GM23338 (cell line): Measurements from ENCODE around the gene TMEM52. TPM values are rescaled to one million over a fixed set of nuclear protein-coding genes. Genes with fewer than 3 reads are reported as not detected.
A peak's percentile ranks its signal among the peaks of the same experiment; 100 is the strongest.

Experiments
- ATAC-seq: fragments of 200-7000 bp; cut with Tn5 transposase; 3 replicates; pipeline ENCODE4 v1.9.1; 2020
- DNase-seq: peaks from one replicate; pipeline ENCODE4 v3.0.0-alpha.2; 2015; ENCODE audit warnings: low spot score
- H2AFZ ChIP-seq: fragments of 200-600 bp; sonication (generic); 2 replicates; pipeline ENCODE4 v1.8.0; 2016; ENCODE audit warnings: antibody characterized with exemption, mild to moderate bottlenecking, moderate library complexity
- H3F3A ChIP-seq: fragments of 200-600 bp; sonication (generic); replicated peaks from 2 replicates; pipeline ENCODE4 v1.8.0; 2017; ENCODE audit warnings: antibody characterized with exemption, mixed run types, low read depth
- H3K27ac ChIP-seq: fragments of 200-600 bp; sonication (generic); 2 replicates; pipeline ENCODE4 v1.6.1; 2016; ENCODE audit warnings: low read depth
- H3K27me3 ChIP-seq: fragments of 200-600 bp; sonication (generic); 2 replicates; pipeline ENCODE4 v1.8.0; 2016; ENCODE audit warnings: mild to moderate bottlenecking, mixed run types, moderate library complexity; ENCODE audit not compliant: insufficient read depth
- H3K36me3 ChIP-seq: fragments of 200-600 bp; sonication (generic); 2 replicates; pipeline ENCODE4 v1.8.0; 2016; ENCODE audit warnings: mild to moderate bottlenecking; ENCODE audit not compliant: insufficient read depth
- H3K4me1 ChIP-seq: fragments of 200-600 bp; sonication (generic); 2 replicates; pipeline ENCODE4 v1.8.0; 2016; ENCODE audit warnings: mild to moderate bottlenecking, moderate library complexity; ENCODE audit not compliant: insufficient read depth
- H3K4me2 ChIP-seq: fragments of 200-600 bp; sonication (generic); 2 replicates; pipeline ENCODE4 v1.7.1; 2017; ENCODE audit warnings: mixed run types
- H3K4me3 ChIP-seq: fragments of 200-600 bp; sonication (generic); 2 replicates; pipeline ENCODE4 v1.6.1; 2016; ENCODE audit warnings: mixed run types
- H3K79me2 ChIP-seq: fragments of 200-600 bp; sonication (generic); replicated peaks from 2 replicates; pipeline ENCODE4 v1.8.0; 2017; ENCODE audit warnings: mild to moderate bottlenecking; ENCODE audit not compliant: insufficient read depth
- H3K9me2 ChIP-seq: fragments of 200-600 bp; sonication (generic); 2 replicates; pipeline ENCODE4 v1.8.0; 2017; ENCODE audit not compliant: insufficient read depth
- H4K20me1 ChIP-seq: fragments of 200-600 bp; sonication (generic); replicated peaks from 2 replicates; pipeline ENCODE4 v1.8.0; 2017; ENCODE audit warnings: mild to moderate bottlenecking; ENCODE audit not compliant: insufficient read depth
- H3K27ac Mint-ChIP-seq: 2 replicates; pipeline ENCODE4 v1.8.0; 2020; ENCODE audit warnings: inconsistent platforms, mild to moderate bottlenecking, moderate library complexity, mixed read lengths
- H3K27me3 Mint-ChIP-seq: 3 replicates; pipeline ENCODE4 v1.8.0; 2022; ENCODE audit warnings: low read depth, mild to moderate bottlenecking, moderate library complexity, mixed read lengths, inconsistent platforms; ENCODE audit not compliant: insufficient read depth, poor library complexity
- H3K36me3 Mint-ChIP-seq: 3 replicates; pipeline ENCODE4 v1.8.0; 2021; ENCODE audit warnings: low read depth, mild to moderate bottlenecking, inconsistent platforms, moderate library complexity, mixed read lengths
- H3K4me1 Mint-ChIP-seq: 3 replicates; pipeline ENCODE4 v1.8.0; 2020; ENCODE audit warnings: mild to moderate bottlenecking, inconsistent platforms, mixed read lengths
- H3K4me3 Mint-ChIP-seq: 3 replicates; pipeline ENCODE4 v1.8.0; 2021; ENCODE audit warnings: moderate library complexity, mild to moderate bottlenecking, inconsistent platforms, mixed read lengths
- H3K9me3 Mint-ChIP-seq: 3 replicates; pipeline ENCODE4 v1.8.0; 2020; ENCODE audit warnings: moderate library complexity, mild to moderate bottlenecking, inconsistent platforms, mixed read lengths
- CREB1 ChIP-seq: fragments of 250-450 bp; sonication (Bioruptor Pico); IDR thresholded peaks from 2 replicates; pipeline ENCODE4 v1.5.0; 2020; ENCODE audit warnings: low read depth, mild to moderate bottlenecking, moderate library complexity
- CTCF ChIP-seq, 2 experiments: fragments of 200-600 bp in 1 of 2; sonication (generic) in 1 of 2; conservative IDR thresholded peaks; 2 replicates each; pipeline versions ENCODE4 v1.5.1 to v1.6.1; 2016 to 2017; ENCODE audit warnings: antibody characterized with exemption in 2 of 2, low read depth in 2 of 2, mild to moderate bottlenecking in 2 of 2, moderate library complexity in 1 of 2
- ZNF114 ChIP-seq: fragments of 250-450 bp; sonication (Bioruptor Pico); IDR thresholded peaks from 2 replicates; pipeline ENCODE4 v1.5.0; 2020; ENCODE audit warnings: mild to moderate bottlenecking, moderate library complexity
- ZNF331 ChIP-seq: fragments of 250-450 bp; sonication (Bioruptor Pico); IDR thresholded peaks from 2 replicates; pipeline ENCODE4 v1.5.0; 2020; ENCODE audit warnings: low read depth, mild to moderate bottlenecking, moderate library complexity
- polyA plus RNA-seq: library from polyadenylated mRNA; unstranded; fragments of >200 nt; fragmentation: Nextera tagmentation; extraction: Ambion mirVana; gene quantifications from 2 replicates; pipeline ENCODE4 v1.2.1, GENCODE V29; 2016
- total RNA-seq: library from RNA; depleted of rRNA; stranded (reverse); fragments of >200 nt; shearing (Covaris generic); gene quantifications from 2 replicates; pipeline ENCODE4 v1.2.3, GENCODE V29; 2014
- TF ChIP-seq, protein P1 (sequence below): IDR thresholded peaks from one replicate; pipeline ENCODE4 v1.6.1; 2018; ENCODE audit warnings: antibody characterized with exemption; ENCODE audit not compliant: unreplicated experiment

The TMEM52 gene
- total and polyA plus RNA-seq, 2 experiments from 2014 or later, result 19.5 to 25.0 TPM

DNA sequence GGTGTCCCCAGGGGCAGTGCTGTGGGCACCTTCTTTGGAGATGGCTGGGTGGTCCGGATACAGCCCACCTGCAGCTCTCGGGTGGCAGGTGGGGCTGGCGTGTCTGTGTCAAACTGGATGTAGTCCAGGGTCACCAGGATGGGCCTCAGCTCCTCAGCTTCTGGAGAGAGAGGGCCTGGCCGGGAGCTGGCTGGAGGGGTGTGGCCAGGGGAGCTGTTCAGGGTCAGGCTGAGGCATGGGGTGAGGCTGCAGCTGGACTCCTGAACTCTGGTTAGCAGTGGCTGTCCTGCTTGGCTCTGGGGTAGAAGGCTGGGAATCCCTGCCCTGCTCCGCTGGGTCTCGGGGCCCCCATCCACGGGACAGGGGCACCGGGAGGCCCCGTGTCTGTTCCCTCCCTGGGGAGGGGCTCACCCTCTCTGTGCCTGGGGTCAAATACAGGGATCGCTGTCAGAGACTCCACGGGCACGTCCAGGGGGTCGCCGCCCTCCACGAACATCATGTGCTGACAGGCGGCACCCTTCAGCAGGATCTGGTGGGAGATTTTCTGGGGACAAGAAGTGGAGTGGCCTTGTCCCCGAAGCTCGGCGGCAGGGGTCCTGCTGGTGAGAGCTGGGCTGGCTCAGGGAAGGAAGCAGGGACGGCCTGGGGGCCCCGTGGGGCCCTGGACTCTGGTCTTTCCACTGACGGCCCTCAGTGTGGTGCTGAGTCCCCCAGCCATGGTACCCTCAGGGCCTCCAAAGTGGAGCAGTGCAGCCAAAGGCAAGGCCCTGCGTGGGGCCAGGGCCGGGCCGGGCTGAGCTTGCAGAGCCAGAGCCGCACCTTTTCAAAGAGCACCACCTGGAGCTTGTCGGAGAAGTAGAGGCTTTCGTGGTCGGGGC lies 4.1 kb upstream of the TMEM52 start:
- Histone ChIP-seq H3K27ac (no peak overlapping the region), H2AFZ (no peak overlapping the region), H3F3A (0 out of 2 replicates have a peak, but pooled peaks cover 4% of the 10 kb centered on the region), H3K27me3 (no peaks in the 10 kb centered on the region), H4K20me1 (no peaks in the 10 kb centered on the region), H3K79me2 (no peaks in the 10 kb centered on the region), H3K4me1 (no peaks in the 10 kb centered on the region; the same call in 1 of the 2 replicates), H3K36me3 (no peaks in the 10 kb centered on the region), H3K9me2 (no peaks in the 10 kb centered on the region), H3K4me2 (no peak overlapping the region), H3K4me3 (no peak overlapping the region)
- H3K27me3 Mint-ChIP-seq, result peaks cover 9% of the 10 kb centered on the region
- no peak overlapping the region for H3K27ac Mint-ChIP-seq
- no peak overlapping the region for H3K4me3 Mint-ChIP-seq
- TF ChIP-seq, protein P1, sequence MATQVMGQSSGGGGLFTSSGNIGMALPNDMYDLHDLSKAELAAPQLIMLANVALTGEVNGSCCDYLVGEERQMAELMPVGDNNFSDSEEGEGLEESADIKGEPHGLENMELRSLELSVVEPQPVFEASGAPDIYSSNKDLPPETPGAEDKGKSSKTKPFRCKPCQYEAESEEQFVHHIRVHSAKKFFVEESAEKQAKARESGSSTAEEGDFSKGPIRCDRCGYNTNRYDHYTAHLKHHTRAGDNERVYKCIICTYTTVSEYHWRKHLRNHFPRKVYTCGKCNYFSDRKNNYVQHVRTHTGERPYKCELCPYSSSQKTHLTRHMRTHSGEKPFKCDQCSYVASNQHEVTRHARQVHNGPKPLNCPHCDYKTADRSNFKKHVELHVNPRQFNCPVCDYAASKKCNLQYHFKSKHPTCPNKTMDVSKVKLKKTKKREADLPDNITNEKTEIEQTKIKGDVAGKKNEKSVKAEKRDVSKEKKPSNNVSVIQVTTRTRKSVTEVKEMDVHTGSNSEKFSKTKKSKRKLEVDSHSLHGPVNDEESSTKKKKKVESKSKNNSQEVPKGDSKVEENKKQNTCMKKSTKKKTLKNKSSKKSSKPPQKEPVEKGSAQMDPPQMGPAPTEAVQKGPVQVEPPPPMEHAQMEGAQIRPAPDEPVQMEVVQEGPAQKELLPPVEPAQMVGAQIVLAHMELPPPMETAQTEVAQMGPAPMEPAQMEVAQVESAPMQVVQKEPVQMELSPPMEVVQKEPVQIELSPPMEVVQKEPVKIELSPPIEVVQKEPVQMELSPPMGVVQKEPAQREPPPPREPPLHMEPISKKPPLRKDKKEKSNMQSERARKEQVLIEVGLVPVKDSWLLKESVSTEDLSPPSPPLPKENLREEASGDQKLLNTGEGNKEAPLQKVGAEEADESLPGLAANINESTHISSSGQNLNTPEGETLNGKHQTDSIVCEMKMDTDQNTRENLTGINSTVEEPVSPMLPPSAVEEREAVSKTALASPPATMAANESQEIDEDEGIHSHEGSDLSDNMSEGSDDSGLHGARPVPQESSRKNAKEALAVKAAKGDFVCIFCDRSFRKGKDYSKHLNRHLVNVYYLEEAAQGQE, result no peak
- TF ChIP-seq CTCF (conservative IDR thresholded peaks at IDR 0.05; ENCODE audit: low read depth in 2 of 2) (peak in 1 of 2 experiments; percentile 16; a peak in 1 of 4 replicates), ZNF114 (CRISPR knock-in tag) (no peak)
- H3K36me3 Mint-ChIP-seq, result no peaks in the 10 kb centered on the region
- H3K4me1 Mint-ChIP-seq, result no peaks in the 10 kb centered on the region; the same call in 2 of the 3 replicates
- peaks cover 12% of the 10 kb centered on the region for H3K9me3 Mint-ChIP-seq
- ATAC-seq (no peak), DNase-seq (no peak)

DNA sequence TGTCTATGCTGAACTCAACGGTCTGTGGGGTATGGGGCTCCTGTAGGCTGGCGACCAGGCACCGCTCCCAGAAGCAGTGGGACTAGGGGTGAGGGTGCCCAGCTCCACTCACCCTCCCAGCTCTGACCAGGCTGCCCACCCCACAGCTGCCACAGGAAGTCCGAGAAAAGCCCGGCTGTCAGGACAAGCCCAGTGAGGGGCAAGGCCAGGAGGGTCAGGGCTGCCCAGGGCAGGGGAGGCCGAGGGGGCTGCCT lies 3.5 kb upstream of the TMEM52 start:
- Histone ChIP-seq H3K4me1 (no peaks in the 10 kb centered on the region; the same call in 1 of the 2 replicates), H3K4me2 (no peak overlapping the region), H3K4me3 (no peak overlapping the region), H3K27me3 (no peaks in the 10 kb centered on the region), H2AFZ (no peak overlapping the region), H3K9me2 (no peaks in the 10 kb centered on the region), H3K27ac (no peak overlapping the region), H3K79me2 (no peaks in the 10 kb centered on the region), H4K20me1 (no peaks in the 10 kb centered on the region), H3F3A (0 out of 2 replicates have a peak, but pooled peaks cover 8% of the 10 kb centered on the region), H3K36me3 (no peaks in the 10 kb centered on the region)
- H3K4me1 Mint-ChIP-seq, result peaks cover 3% of the 10 kb centered on the region; the same call in 2 of the 3 replicates
- ATAC-seq, result no peak
- no peaks in the 10 kb centered on the region for H3K36me3 Mint-ChIP-seq
- no peak overlapping the region for H3K27ac Mint-ChIP-seq
- no peak for DNase-seq
- H3K9me3 Mint-ChIP-seq, result peaks cover 12% of the 10 kb centered on the region
- no peak for TF ChIP-seq CREB1
- TF ChIP-seq ZNF331 (CRISPR knock-in tag), result no peak
- peaks cover 11% of the 10 kb centered on the region for H3K27me3 Mint-ChIP-seq
- H3K4me3 Mint-ChIP-seq, result no peak overlapping the region
